K562 treated with DMSO at 1 percent for 24 hours (cell line): ENCODE results near the gene SCGB2B2. TPM values are rescaled to one million over a fixed set of nuclear protein-coding genes. Genes with fewer than 3 reads are reported as not detected.

Experiments used
- total RNA-seq: library from RNA; unstranded; fragments of 300-600 nt; gene quantifications from 2 replicates; pipeline ENCODE4 v1.2.3, GENCODE V29; 2022; ENCODE audit warnings: low read depth; ENCODE audit not compliant: insufficient read depth

SCGB2B2 gene, protein sequence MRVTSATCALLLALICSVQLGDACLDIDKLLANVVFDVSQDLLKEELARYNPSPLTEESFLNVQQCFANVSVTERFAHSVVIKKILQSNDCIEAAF
- not detected in 2 replicates for total RNA-seq

DNA sequence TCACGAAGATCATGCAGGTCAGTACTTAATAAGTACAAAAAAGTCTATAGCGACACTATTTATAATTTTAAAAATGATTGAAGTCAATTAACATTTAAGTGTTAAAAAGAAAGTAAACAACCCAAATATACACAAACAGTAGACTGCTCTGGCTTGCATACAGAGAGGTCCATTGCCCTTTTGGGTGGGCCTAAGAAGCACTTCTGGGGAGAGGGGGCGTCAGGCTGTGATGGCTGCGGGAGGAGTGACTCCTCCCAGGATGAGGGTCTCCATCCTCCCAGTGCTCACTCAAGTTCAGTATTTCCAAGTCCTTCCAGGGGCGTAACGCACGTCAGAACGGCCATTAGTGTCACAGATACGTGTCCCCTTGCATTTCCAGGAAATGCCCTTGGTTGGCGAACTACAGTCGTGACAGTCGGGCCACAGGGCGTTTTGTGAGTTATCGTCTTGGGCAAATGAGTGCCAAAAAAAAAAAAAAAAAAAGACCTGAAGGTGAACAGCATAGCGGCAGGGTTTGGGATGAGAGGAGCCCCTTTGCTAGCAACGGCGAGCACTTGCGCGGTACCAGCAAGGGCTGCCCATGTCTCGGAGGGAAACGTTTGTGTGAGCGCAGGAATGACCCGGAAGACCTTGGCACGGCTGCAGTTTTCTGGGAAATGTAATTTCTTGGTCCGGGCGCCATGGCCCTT lies at the start of gene SCGB2B2:
Gene SCGB2B2, minus strand, starts transcription at position 463 of the 689 bp plus-strand sequence. CDS start 82,596 bp downstream, outside the sequence.

DNA sequence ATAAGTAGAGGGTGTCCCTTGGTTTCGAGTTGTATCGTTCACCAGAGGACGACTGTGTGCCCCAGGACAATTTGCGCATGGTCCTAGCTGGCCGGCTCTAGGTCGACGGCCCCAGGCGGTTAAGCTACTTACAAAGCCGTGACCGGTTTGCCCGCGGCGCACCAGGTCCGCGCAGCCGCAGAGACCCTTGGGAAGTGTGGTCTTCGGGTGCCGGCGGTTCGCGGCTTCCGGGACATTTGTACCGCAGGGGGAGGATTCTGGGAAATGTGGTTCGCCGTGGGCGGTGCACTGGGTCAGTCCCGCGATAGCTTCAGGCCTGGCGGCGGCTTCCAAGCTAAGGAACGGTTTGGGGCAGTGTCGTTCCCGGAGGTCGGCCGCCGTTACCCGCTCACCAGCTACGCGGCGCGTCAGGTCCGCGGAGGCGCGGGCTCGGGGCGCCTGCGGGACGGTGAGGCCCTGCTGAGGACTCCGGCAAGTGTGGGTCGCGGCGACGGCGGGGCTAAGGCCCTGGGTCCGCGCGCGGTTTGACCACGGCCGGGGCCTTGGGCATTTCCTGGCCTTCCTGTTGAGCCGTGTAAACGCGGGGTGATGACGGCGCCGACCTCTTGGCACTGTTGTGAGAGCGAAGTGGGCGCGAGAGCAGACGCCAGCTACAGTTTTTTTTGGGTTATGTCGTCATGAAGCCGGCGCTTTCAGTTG lies 576 bp upstream of the SCGB2B2 start, which contains the start of gene ZNF302:
Gene ZNF302, plus strand, starts transcription at position 293 of the 699 bp plus-strand sequence. CDS start 1,127 bp downstream, outside the sequence.

Other genes starting within 250 kb of the SCGB2B2 start
- 113 and 152 TPM in 2 replicates for gene UBA2, start 248.8 kb downstream of the SCGB2B2 start, total RNA-seq
- gene WTIP, start 195.4 kb downstream of the SCGB2B2 start, total RNA-seq: 0.07 and 0.42 TPM in 2 replicates
- gene ZNF302, start 519 bp upstream of the SCGB2B2 start, total RNA-seq: 0.41 and 0.42 TPM in 2 replicates
- gene ZNF181, start 57.1 kb upstream of the SCGB2B2 start, total RNA-seq: 4.5 and 13.2 TPM in 2 replicates
- gene ZNF599, start 96.1 kb upstream of the SCGB2B2 start, total RNA-seq: 4.6 and 6.9 TPM in 2 replicates
- gene ZNF30, start 249.7 kb upstream of the SCGB2B2 start, total RNA-seq: 3.4 and 4.3 TPM in 2 replicates